Stomach (tissue), 9 donors: ENCODE results near the gene DPP7. TPM values are rescaled to one million over a fixed set of nuclear protein-coding genes. Genes with fewer than 3 reads are reported as not detected.

Source experiments
- DNase-seq, 2 donors: peaks; one replicate each; pipeline versions ENCODE4 v3.0.0 to v3.0.0-alpha.2; 2013 to 2019
- H3K27ac ChIP-seq, 5 donors: fragments of 200-600 bp in 4 of 5; sonication (generic) in 4 of 5; one replicate each; pipeline ENCODE4 v1.5.1; 2013 to 2019; ENCODE audit warnings: mild to moderate bottlenecking in 1 of 5, moderate library complexity in 1 of 5
- H3K27me3 ChIP-seq, 3 donors: fragments of 200-600 bp; sonication (generic); one replicate each; pipeline ENCODE4 v1.5.1; 2017 to 2019; ENCODE audit warnings: mixed run types in 1 of 3
- H3K36me3 ChIP-seq, 4 donors: fragments of 200-600 bp; sonication (generic); 1 replicate in 3 of 4; 2 replicates in 1 of 4; pipeline ENCODE4 v1.5.1; 2016 to 2019
- H3K4me1 ChIP-seq, 4 donors: fragments of 200-600 bp; sonication (generic); one replicate each; pipeline ENCODE4 v1.5.1; 2016 to 2019
- H3K4me3 ChIP-seq, 4 donors: fragments of 200-600 bp; sonication (generic) in 3 of 4; one replicate each; pipeline ENCODE4 v1.5.1; 2016 to 2019; ENCODE audit warnings: mild to moderate bottlenecking in 1 of 4
- H3K9me3 ChIP-seq, 4 donors: fragments of 200-600 bp; sonication (generic); one replicate each; pipeline ENCODE4 v1.5.1; 2016 to 2019
- EP300 ChIP-seq: sonication (generic); formaldehyde crosslinking; IDR thresholded peaks from one replicate; pipeline ENCODE4 v1.6.1; 2017; ENCODE audit warnings: antibody characterized with exemption
- POLR2A ChIP-seq, 4 donors: fragments of 450-650 bp; IDR thresholded peaks; one replicate each; pipeline ENCODE4 v1.6.1; 2016; ENCODE audit warnings: antibody characterized with exemption in 4 of 4, control low read depth in 2 of 4, mild to moderate bottlenecking in 1 of 4, moderate library complexity in 1 of 4
- POLR2AphosphoS5 ChIP-seq, 3 donors: sonication (generic); formaldehyde crosslinking; IDR thresholded peaks; one replicate each; pipeline ENCODE4 v1.6.1; 2016; ENCODE audit warnings: antibody characterized with exemption in 3 of 3
- WGBS, 5 donors: extraction: QIAGEN DNeasy Blood & Tissue Kit in 3 of 5; methylation state at CpG; one replicate each; pipeline versions ENCODE4 v1.1.5 to v1.1.7; 2013 to 2018; 5-methylcytosine and 5-hydroxymethylcytosine counted together
- intact Hi-C: fragments of 100-400 bp; cut with DNase I; formaldehyde crosslinking; loops from one replicate; pipeline ENCODE4 v1.15.1; 2023; ENCODE audit warnings: low total_unique reads
- polyA plus RNA-seq, 3 donors: library from polyadenylated mRNA; stranded (reverse); fragments of 200-250 nt; gene quantifications; one replicate each; pipeline ENCODE4 v1.2.3, GENCODE V29; 2013
- total RNA-seq, 5 donors: library from RNA; depleted of rRNA; stranded (reverse); fragments of >200 nt; gene quantifications; one replicate each; pipeline versions ENCODE4 v1.1.0 to v1.2.3, GENCODE V29; 2014 to 2016
- TF ChIP-seq, protein P1 (sequence below), 7 experiments: fragments of 450-650 bp in 4 of 7; fragments of 200-600 bp in 3 of 7; sonication (generic) in 3 of 7; IDR thresholded peaks; one replicate each; pipeline ENCODE4 v1.5.1; 2016 to 2019; ENCODE audit warnings: antibody characterized with exemption in 7 of 7, control low read depth in 2 of 7, mild to moderate bottlenecking in 1 of 7
- donor health status: healthy with polysubstance abuse.
- donor health status: Bipolar disorder and iron deficiency.
- donor health status: healthy.

The DPP7 gene
- total and polyA plus RNA-seq, 8 donors = 25.9 to 346 (median 199) TPM

DNA sequence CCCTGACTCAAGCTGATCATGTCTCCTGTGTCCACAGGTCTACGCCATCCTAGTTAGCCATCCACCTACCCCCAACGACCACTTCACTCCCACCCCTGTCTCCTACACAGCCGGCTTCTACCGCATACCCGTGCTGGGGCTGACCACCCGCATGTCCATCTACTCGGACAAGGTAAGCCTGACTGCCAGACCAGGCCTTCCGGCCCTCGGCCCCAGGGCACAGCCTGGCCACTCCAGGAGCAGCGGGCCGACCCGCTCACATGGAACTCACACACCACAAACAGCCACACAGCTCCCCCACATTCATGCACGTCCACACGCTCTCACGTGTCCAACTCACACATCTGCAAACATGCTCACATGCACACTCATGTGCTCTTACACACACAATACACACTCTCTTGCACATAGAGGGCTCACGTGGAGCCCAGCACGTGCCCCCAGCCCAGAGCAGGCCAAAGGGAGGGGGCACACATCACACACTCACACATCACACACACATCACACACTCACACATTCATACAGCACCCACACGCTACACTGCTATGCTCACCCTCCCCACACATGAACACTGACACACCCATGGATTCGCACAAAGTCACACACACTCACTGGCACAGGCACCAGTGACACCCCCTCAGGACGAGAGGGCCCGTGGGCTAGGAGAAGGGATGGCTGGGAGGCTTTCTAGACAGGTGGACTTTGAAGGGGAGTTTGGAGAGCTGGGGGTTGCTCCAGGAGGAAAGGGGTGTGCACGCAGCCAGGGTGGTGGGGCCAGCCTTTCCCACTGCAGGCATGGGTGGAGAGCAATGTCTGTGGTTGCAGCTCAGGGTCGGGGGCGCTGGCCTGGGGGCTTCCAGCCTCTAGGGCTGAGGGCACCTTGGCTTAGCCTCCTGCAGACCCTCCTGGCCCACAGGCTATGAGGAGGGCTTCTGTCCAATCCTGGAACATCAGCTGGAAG, 27.7 kb upstream of the DPP7 start:
- Histone ChIP-seq H3K4me1 (peaks cover 7 to 11% (median 10%) of the 10 kb centered on the region in 4 donors), H3K9me3 (no peaks in the 10 kb centered on the region), H3K27ac (no peak overlapping the region), H3K4me3 (no peak overlapping the region), H3K27me3 (peaks cover 45 to 94% (median 82%) of the 10 kb centered on the region in 3 donors), H3K36me3 (no peaks in the 10 kb centered on the region)
- intact Hi-C loops = no loop called here
- no peak for DNase-seq
- 68 to 74% (median 71%) methylated on average over 22 to 24 of the region's 24 CpGs for WGBS, 5 donors
- TF ChIP-seq EP300 = no peak
- TF ChIP-seq POLR2AphosphoS5 (IDR thresholded peaks at IDR 0.05) = no peak
- TF ChIP-seq, protein P1, sequence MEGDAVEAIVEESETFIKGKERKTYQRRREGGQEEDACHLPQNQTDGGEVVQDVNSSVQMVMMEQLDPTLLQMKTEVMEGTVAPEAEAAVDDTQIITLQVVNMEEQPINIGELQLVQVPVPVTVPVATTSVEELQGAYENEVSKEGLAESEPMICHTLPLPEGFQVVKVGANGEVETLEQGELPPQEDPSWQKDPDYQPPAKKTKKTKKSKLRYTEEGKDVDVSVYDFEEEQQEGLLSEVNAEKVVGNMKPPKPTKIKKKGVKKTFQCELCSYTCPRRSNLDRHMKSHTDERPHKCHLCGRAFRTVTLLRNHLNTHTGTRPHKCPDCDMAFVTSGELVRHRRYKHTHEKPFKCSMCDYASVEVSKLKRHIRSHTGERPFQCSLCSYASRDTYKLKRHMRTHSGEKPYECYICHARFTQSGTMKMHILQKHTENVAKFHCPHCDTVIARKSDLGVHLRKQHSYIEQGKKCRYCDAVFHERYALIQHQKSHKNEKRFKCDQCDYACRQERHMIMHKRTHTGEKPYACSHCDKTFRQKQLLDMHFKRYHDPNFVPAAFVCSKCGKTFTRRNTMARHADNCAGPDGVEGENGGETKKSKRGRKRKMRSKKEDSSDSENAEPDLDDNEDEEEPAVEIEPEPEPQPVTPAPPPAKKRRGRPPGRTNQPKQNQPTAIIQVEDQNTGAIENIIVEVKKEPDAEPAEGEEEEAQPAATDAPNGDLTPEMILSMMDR (IDR thresholded peaks at IDR 0.05) = no peak
- TF ChIP-seq POLR2A (IDR thresholded peaks at IDR 0.05) = no peak

DNA sequence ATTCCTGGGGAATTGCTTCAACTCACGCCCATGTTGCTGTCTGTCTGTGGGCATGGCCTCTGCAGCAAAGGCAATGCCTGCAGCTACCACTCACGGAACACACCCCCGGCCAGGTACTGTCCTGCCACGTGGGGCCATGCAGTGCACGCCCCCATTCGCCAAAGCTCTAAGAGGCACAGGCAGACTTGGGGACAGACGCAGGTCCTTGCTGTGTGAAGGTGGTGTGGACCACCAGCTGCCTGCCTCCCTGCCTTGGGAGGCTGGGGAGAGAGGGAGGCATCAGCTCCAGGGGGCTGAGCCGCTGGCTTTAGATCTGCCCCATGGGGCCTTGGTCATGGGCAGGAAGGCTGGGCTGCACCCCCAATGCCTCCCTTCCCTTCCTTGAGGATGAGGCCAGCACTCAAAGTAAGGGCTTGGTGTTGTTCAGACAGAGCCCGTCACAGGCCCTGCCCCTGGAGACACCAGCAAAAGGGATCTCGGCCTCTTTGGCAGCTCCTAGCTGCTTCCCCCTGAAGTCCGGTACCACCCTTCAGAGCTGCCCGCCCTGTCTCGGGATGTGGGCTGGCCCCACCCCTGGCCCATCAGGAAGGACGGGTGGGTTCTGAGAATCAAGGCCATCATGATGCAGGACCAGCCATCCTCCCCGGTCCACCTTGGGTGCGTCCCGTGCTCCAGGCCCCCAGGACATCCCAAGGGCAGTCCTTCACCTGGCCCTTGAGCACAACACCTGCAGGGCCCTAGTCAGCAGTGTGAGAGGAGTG, 26.7 kb upstream of the DPP7 start:
- intact Hi-C loops = no loop called here
- Histone ChIP-seq H3K36me3 (no peaks in the 10 kb centered on the region), H3K27ac (no peak overlapping the region), H3K27me3 (peaks cover 47 to 94% (median 82%) of the 10 kb centered on the region in 3 donors), H3K4me3 (no peak overlapping the region), H3K4me1 (peaks cover 7 to 11% (median 10%) of the 10 kb centered on the region in 4 donors), H3K9me3 (no peaks in the 10 kb centered on the region)
- 71 to 82% (median 76%) methylated on average over 12 to 17 of the region's 17 CpGs for WGBS, 5 donors
- TF ChIP-seq, protein P1 (IDR thresholded peaks at IDR 0.05) = no peak
- TF ChIP-seq POLR2A (IDR thresholded peaks at IDR 0.05) = no peak
- no peak for TF ChIP-seq POLR2AphosphoS5 (IDR thresholded peaks at IDR 0.05)
- no peak for TF ChIP-seq EP300
- no peak for DNase-seq

DNA sequence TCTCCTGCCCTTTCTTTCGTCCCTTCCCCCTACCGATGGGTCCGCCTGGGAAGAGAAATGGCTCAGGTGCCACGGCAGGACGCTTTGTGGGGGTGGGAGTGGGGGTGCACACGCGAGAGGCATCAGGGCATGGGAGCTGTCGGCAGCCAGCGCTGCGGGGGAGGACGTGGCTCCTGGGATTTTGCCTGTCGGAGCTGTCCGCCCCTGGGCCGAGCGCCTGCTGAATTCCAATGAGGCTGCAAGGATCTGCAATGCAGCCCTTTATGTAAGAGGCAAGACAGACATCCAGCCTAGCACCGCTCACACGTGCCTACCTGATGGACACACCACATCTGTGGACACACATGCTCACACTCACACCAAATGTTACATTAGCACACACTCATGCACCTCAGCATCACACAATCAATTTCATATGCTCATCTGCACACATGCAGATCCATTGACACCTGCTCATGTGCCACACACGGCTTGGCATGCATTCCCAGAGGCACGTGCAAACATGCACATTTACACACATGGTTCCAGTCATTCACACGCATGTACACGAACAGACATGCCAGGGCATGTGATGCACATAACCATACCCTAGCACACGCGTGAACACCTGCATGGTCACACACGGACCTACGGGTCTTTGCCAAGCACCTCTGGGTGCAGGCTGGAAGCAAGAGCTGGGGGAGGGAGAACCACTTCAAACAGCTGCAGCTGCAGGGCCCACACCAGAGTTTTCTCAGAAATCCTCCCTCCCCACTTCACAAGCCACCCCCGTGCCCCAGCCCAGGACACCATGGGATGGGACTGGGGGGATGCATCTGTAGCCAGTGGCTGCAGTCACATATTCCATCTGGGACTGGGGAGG, 25.8 kb upstream of the DPP7 start:
- no peak overlapping the region for H3K27ac ChIP-seq
- no peak overlapping the region for H3K4me3 ChIP-seq
- H3K36me3 ChIP-seq = no peaks in the 10 kb centered on the region
- H3K27me3 ChIP-seq = peaks cover 50 to 94% (median 80%) of the 10 kb centered on the region in 3 donors
- H3K9me3 ChIP-seq = no peaks in the 10 kb centered on the region
- 55 to 63% (median 62%) methylated on average over 24 to 26 of the region's 26 CpGs for WGBS, 5 donors
- no peak for TF ChIP-seq EP300
- TF ChIP-seq POLR2AphosphoS5 (IDR thresholded peaks at IDR 0.05) = no peak
- no peak for TF ChIP-seq POLR2A (IDR thresholded peaks at IDR 0.05)
- TF ChIP-seq, protein P1 (IDR thresholded peaks at IDR 0.05) = no peak
- intact Hi-C loops = no loop called here
- peaks cover 7 to 11% (median 10%) of the 10 kb centered on the region in 4 donors for H3K4me1 ChIP-seq
- DNase-seq = no peak
